Measurements from ENCODE around the gene PSMB9. TPM values are rescaled to one million over a fixed set of nuclear protein-coding genes. Genes with fewer than 3 reads are reported as not detected.

Gene PSMB9
- total and polyA plus RNA-seq, 9 of the 15 experiments (the other 6 are each of a cell fraction or from before 2014, with no cell fraction given), result 1.1 to 3.7 (median 2.4) TPM

DNA sequence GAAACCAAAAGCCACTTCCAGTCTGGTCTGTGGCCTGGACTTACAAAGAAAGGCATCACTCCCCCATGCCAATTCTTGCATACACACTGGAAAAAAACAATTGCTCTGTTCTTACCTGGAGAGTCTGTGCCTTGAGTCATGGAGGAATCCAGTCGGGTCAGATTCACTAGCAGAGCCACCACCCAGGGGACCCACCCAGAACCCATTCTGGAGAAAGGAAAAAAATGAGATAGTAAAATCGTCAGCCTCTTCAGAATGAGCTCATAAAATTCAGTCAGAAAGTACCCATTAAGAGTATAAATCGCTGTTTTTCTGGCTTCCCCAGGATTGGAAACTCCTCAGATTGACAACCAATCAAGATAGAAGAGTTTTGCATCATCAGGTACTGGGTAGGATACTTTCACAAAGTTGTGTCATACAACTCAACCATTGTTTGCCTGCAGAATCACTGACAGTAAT lies 37.2 kb upstream of the PSMB9 start, which contains the start of gene HLA-DOB:
Gene HLA-DOB, minus strand, starts transcription at position 257 of the 459 bp plus-strand sequence. Its CDS starts 51 bp downstream, at position 206.
- Histone ChIP-seq H3K36me3 (ENCODE audit: control insufficient read depth, insufficient read depth, low read length) (no peaks in the 10 kb centered on the region), H3K4me2 (ENCODE audit: insufficient read depth, low read length) (no peak within 1 kb of the TSS), H3K9ac (ENCODE audit: insufficient read depth in 1 of 2, low read depth in 2 of 2, low read length in 2 of 2) (no peak within 1 kb of the TSS), H2AFZ (ENCODE audit: low read depth, low read length) (no peak within 1 kb of the TSS), H3K79me2 (ENCODE audit: control insufficient read depth, insufficient read depth, low read length) (no peaks in the 10 kb centered on the region), H3K9me3 (replicated peaks; ENCODE audit: control insufficient read depth, insufficient read depth, low read depth, low read length) (no peaks in the 10 kb centered on the region), H3K9me1 (ENCODE audit: control insufficient read depth, insufficient read depth, low read length) (peaks cover 3% of the 10 kb centered on the region), H3K27me3 (ENCODE audit: control insufficient read depth in 2 of 2, insufficient read depth in 2 of 2, low read length in 2 of 2) (peaks cover 3 to 13% of the 10 kb centered on the region in 2 experiments; a peak in 4 of 5 replicates), H3K4me1 (replicated peaks in 1 of 2; ENCODE audit: control insufficient read depth in 2 of 2, insufficient read depth in 2 of 2, low read length in 2 of 2) (no peaks in the 10 kb centered on the region; a peak in 1 of 5 replicates), H3K27ac (ENCODE audit: extremely low read depth, low read depth, low read length) (no peak within 1 kb of the TSS), H4K20me1 (replicated peaks; ENCODE audit: control insufficient read depth, insufficient read depth, low read length) (no peaks in the 10 kb centered on the region), H3K4me3 (no peak within 1 kb of the TSS)
- TF ChIP-seq SREBF1 (IDR thresholded peaks at IDR 0.05; ENCODE audit: borderline replicate concordance, low read depth, low read length) (no peak), TAL1 (IDR thresholded peaks at IDR 0.05) (no peak), SIX5 (IDR thresholded peaks at IDR 0.05; ENCODE audit: borderline replicate concordance in 1 of 2, insufficient read depth in 1 of 2, low read depth in 1 of 2, low read length in 2 of 2) (no peak), CC2D1A (IDR thresholded peaks at IDR 0.05) (no peak), CREM (IDR thresholded peaks at IDR 0.05; ENCODE audit: low read depth) (peak; percentile 48; the same call in 1 of the 2 replicates), ETV5 (CRISPR knock-in tag; IDR thresholded peaks at IDR 0.05; ENCODE audit: low read depth) (no peak), ATF1 (CRISPR knock-in tag; IDR thresholded peaks at IDR 0.05) (no peak), ATF1 (tag; IDR thresholded peaks at IDR 0.05) (peak; percentile 64), RFX5 (IDR thresholded peaks at IDR 0.05; ENCODE audit: low read depth, low read length) (peak; percentile 95)
- TF ChIP-seq, protein P1, sequence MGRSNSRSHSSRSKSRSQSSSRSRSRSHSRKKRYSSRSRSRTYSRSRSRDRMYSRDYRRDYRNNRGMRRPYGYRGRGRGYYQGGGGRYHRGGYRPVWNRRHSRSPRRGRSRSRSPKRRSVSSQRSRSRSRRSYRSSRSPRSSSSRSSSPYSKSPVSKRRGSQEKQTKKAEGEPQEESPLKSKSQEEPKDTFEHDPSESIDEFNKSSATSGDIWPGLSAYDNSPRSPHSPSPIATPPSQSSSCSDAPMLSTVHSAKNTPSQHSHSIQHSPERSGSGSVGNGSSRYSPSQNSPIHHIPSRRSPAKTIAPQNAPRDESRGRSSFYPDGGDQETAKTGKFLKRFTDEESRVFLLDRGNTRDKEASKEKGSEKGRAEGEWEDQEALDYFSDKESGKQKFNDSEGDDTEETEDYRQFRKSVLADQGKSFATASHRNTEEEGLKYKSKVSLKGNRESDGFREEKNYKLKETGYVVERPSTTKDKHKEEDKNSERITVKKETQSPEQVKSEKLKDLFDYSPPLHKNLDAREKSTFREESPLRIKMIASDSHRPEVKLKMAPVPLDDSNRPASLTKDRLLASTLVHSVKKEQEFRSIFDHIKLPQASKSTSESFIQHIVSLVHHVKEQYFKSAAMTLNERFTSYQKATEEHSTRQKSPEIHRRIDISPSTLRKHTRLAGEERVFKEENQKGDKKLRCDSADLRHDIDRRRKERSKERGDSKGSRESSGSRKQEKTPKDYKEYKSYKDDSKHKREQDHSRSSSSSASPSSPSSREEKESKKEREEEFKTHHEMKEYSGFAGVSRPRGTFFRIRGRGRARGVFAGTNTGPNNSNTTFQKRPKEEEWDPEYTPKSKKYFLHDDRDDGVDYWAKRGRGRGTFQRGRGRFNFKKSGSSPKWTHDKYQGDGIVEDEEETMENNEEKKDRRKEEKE (IDR thresholded peaks at IDR 0.05; ENCODE audit: borderline replicate concordance in 1 of 2, control insufficient read depth in 1 of 2, low read depth in 2 of 2, low read length in 1 of 2), result no peak
- TF ChIP-seq, protein P2, sequence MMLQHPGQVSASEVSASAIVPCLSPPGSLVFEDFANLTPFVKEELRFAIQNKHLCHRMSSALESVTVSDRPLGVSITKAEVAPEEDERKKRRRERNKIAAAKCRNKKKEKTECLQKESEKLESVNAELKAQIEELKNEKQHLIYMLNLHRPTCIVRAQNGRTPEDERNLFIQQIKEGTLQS (IDR thresholded peaks at IDR 0.05), result 0 out of 2 replicates have a peak, but pooled peaks have one; percentile 12
- TF ChIP-seq, protein P2 (CRISPR knock-in tag; conservative IDR thresholded peaks at IDR 0.05), result no peak
- ATAC-seq (peak; percentile 64), FAIRE-seq (no peak), DNase-seq (ENCODE audit: extremely low read depth in 1 of 4, low spot score in 3 of 4) (no peak)
- intact Hi-C loops (cut with micrococcal nuclease) (no loop called here), in situ Hi-C loops (cut with MboI) (no loop called here)
- no TSS peak for BruUV-seq (replicated peaks)
- ChIA-PET POLR2A (no interaction called here), CTCF (ENCODE audit: low intra/inter-chr PET ratio) (no interaction called here)
- WGBS (ENCODE audit: insufficient coverage, low coverage, missing lambda C conversion rate), result 16% methylated on average over 3 of the region's 3 CpGs

Data from K562 (cell line).